ENCODE data around the gene PODN.

GRCh38 chr1:53132176-53132575 is 70.2 kb downstream of the PODN start:
- TF ChIP-seq CTCF (IDR thresholded peaks at IDR 0.05) = no peak
- TF ChIP-seq POLR2A (IDR thresholded peaks at IDR 0.05) = no peak

Measured in esophagus squamous epithelium (tissue), 4 donors.